Left kidney (tissue), 2 donors: Measurements from ENCODE around the gene SIPA1L3. TPM values are rescaled to one million over a fixed set of nuclear protein-coding genes. Genes with fewer than 3 reads are reported as not detected.

Experiments
- DNase-seq: peaks from one replicate; pipeline ENCODE4 v3.0.0-alpha.2; 2013
- polyA plus RNA-seq: library from polyadenylated mRNA; unstranded; fragments of 120-200 nt; gene quantifications from one replicate; pipeline ENCODE4 v1.2.1, GENCODE V29; 2013; ENCODE audit not compliant: insufficient read length

The SIPA1L3 gene
- polyA plus RNA-seq, 1 donor, result 27.7 TPM

DNA sequence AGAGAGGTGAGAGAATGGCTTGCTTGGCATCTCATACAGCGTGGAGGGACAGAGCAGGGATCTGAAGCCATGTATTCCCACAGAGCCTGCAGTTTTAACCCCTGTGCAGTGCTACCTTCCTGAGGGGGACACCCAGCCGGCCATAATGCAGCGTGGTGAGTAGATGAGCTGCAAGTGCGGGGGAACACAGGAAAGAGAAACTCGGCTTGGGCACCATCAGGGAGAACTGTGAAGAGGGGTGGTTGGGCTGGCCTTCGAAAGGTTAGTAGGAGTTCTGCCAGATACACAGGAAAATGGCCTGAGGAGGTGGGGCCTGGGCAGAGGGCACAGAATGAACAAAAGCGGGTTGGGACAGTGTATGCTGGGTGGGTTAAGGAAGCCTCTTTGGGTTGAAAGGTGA, 88.3 kb downstream of the SIPA1L3 start:
- DNase-seq, result no peak

DNA sequence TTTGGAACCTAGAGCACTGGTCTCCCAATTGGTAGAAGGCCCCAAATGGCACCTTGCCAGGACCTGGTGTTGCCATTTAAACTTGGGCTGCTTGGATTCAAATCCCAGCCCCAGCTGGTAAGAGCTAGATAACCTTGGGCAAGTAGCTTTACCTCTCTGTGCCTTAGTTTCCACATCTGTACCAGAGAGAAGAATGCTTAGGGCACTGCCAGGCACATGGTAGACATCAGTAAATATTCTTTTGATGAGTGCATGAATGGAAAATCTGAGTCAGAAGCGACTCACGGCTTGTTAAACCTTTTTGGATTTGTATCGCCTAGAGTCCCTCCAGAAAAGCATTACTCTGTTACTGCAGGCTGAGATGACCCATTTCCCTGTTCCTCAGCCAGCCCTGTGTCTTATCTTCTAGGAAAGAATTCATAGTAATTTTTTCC, 90.9 kb downstream of the SIPA1L3 start:
- no peak for DNase-seq

DNA sequence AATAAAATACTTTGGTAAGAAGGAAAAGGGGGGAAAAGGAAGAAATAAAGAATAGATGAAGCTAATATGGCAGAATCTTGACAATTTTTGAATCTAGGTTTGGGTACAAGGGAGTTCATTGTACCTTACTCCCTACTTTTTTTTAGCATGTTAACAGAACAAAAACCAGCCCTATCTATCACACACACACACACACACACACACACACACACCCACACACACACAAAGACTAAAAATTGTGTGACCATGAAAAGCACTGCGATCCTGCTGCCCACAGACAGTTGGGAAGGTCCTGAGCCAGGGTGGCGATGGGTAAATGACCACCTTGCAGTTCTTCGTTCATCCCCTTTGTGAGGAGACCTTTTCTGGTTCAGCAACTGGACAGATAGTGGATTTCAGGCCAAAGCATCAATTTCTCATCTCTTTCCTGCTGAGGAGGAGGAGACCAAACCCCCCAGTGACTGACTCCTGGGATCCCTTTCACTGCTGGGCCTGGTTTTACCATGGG, 91.8 kb downstream of the SIPA1L3 start:
- no peak for DNase-seq

DNA sequence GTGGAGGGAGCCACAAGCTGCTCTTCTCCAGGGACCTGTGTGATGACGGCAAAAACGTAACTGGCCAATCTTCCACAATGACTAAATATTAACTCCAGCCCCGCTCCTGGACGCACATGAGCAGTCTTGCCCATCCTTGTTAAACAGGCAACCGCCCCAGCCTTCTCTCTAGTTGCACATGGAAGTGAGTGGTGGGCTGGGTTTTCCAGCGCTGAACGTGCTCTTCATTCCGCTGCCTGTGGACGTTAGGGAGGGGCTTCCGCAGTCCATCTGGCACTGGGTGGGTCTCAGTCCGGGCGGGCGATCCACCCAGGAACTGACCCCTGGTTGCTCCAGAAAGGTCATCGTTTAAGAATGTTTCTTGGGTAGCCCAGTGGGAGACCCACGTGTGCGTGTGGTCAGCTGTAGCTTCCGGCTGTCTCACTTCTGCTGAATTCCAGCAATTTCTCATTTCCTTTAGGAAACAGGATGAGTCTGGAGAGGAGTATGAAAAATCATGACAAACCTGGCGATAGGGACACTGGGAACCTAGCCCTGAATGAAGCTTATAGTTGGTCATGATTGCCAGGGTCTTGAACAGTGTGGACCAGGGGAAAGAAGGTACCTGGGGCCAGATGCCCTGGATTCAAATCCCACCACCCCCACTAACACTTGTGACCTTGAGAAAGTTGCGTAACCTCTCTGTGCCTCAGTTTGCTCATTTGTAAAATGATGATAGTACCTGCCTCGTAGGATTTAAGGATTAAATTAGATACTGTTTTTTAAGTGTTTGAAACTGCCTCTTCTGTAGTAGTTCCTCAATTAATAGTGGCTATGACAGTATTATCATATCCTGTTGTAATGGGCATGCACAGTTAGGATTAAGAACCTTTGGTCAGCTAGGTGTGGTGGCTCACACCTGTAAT, 92.6 kb downstream of the SIPA1L3 start:
- DNase-seq, result peak; percentile 56

DNA sequence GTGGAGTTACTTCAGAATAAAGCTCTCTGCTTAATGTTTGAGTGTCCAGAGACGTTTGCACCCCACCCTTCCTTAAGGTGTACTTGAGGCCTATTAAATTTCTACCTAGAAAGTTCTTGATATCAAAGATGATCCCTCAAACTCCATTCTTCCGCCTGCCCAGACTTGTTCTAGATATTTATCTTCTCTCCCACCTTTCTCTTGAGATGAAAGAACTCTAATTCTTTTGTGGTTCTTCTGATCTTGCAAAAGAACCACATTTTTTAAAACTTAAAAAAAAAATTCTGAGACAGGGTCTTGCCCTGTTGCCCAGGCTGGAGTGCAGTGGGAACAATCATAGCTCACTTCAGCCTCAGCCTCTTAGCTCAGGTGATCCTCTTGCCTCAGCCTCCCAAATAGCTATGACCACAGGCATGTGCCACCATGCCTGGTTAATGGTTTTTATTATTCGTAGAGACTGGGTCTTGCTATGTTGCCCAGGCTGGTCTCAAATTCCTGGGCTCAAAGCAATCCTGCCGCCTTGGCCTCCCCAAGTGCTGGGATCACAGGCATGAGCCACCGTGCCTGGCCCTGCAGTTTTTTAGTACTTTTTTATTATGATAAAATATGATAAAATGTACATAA, 94.3 kb downstream of the SIPA1L3 start:
- no peak for DNase-seq

DNA sequence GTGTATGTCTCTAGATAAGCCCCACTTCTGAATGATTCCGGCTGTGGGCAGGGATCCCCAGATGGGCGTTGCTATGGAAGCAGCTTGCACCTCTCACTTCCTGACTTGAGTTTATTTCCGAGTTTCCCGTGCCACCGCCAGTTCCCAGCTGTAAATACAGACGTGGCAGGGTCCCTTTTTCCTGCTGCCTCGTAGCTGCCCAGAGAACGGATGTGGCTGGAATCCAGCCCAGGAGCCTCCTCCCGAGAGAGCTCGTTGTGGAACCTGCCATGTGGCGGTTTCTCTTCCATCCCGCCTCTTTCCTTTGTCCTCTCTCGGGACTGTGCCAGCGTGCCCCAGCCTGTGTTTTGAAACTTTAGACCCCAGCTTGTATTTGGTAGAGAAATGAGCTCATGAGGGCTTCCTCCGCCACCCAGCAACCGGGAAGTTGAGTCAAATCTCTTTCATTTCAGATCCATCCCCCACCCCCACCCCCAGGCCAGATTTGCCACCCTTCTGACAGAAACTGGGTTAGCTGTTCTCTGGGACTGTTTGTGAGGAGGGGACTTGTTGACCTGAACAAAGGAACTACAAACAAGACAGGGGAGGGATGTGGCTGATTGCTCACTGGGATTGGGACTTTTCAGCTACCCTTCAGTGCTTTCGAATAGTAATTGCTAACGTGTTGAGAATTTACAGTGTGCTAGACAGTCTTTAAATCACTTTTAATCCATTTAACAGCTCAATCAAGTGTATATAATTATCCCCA, 96.6 kb downstream of the SIPA1L3 start:
- peak; percentile 71 for DNase-seq

DNA sequence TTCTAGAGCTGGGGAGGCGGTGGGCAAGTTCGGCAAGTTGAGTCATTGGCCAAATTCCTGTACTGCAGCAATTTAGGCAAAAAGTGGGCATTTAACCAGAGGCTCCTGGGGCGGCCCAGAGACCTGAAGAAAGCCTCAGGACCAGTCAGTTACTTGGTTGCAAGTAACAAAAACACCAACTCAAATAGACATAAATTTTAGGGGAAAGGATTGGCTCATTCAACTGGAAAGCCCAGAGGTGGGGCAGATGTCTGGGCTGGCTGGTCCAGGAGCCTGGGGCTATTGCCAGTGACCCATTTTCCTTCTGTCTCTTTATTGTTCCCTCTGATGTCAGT, 97.1 kb downstream of the SIPA1L3 start:
- no peak for DNase-seq

DNA sequence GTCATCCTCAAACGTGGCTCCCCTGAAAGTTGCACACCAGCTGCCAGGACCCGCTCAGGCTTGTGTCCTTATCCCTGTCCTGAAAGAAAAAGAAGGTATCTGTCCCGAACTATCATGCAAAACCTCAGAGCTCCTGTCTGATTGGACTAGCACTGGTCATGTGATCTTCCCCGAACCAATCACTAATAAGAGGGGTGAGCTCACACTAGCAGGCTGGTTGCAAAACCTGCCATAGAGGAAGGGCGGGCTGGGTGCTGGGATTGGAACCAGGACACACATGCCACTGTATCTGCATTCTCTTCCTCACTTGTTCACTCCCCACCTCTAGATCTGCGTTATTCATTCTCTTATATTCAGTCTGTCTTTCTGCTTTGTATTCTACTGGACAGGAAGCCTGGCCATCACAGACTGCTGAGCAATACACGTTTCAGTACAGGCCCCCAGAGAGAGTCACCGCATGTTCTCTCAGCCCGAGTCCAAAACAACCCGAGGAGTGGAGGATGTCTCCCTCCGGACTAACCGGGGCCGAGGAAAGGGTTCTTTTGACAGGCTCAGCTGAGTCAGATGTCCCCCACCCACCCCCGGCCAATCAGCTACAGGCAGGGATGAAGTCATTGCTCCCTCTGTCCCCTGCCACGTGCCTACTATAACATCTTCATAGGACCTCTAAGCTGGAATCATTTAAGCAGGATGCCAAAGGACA, 97.7 kb downstream of the SIPA1L3 start:
- DNase-seq, result peak; percentile 94

DNA sequence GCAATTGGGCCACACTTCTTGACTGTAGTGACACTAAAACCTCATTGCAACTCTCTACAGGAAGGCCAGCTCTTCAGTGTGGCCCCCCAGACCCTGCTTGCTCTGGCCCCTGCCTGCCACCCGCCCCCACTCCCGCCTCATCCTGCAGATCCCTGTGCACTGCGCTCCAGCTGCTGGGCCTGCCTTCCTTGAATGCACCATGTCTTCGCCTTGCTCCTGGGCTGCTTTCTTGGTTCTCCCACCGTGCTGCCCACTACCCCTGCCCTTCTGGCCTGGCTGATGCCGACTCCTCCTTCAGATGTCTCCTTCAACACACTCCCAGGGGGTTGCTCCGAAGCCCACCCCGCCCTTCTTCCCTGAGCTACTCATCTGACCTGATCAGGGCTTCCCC, 98.2 kb downstream of the SIPA1L3 start:
- no peak for DNase-seq

DNA sequence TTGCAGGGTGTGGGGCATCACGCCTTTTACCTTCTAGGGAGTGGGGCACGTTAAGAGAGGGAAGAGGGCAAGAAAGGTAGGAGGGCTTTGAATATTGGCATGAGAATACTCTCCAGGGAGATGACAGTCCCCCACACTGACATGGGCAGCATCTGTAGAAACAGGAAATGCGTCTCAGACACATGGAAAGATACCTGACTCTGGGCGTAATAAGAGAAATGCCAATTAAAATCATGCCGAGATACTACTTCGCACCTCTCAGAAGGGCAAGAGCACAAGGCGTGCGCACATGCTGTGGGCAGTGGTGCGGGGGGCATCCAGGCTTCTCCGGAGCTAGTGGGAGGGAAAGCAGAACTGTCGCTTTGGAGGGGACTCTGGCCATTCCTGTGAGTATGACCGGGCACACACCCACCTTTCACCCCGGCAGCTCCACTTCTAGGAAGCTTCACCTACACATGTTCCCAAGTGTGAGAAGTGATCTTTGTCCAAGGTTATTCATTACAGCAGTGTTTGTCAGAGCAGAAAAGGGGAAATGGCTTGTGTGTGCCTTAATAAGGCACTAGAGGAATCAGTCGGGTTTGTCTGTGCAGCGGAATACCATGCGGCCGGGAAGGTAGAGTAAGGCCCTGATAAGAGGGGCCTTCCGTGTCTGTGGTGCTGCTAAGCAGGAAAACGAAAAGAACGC, 99.5 kb downstream of the SIPA1L3 start:
- DNase-seq, result no peak

DNA sequence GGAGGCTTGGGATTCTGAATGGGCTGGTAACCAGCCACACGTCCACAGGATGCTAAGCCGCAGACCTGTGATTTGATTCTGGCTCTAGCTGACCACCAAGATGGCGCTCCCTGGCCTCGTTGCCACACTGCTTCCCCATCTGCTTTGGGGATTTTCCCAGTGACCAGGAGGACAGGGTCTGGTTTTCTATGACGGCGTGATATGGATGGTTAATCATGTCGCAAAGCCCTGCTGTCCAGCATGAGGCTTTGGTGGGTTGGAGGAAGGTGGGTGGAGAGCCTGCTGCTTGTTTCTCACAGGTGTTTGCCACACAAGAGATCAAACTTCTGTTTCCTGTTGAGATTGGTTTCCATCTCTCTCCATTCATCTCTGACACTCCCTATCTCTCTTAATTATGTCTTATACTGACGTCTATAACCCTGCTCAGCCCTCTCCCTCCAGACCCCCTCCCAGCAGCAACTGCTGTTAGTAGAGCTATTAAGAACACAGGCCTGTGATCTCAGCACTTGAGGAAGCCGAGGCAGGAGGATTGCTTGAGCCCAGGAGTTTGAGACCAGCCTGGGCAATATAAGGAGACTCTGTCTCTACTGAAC, 102.7 kb downstream of the SIPA1L3 start:
- no peak for DNase-seq

DNA sequence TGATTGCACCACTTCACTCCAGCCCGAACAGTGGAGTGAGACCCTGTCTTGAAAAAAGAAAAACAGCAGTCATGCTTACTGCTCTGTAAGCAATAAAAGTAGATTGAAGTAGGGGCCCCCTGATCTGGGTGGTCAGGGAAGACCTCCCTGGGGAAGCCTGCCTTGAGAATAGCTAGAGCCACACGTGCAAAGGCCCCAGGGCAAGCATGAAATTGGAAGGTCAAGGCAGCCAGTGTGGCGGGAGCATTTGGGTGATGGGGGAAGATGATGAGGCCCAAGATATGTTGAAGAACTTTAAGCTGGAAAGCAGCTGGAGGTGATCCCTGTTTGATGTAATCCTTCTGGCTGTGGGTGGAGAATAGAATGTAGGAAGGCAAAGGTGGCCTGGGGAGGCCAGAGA, 104.4 kb downstream of the SIPA1L3 start:
- DNase-seq, result no peak

DNA sequence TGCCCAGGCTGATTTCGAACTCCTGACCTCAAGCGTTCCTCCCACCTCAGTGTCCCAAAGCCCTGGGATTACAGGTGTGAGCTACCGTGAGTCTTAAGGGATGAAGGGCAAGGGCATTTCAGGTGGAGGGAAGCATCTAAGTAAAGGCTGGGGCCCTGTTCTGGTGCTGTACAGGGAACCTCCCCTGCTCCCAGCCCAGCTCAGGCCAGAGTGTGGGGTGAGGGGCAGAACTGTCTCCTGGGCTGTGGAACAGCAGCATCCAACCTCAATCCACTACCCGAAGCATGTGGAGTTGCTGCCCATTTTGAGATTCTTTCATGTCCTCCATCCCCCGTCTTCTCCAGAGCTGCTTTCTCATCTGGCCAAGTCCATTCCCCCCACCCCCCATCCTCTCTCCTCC, 105.3 kb downstream of the SIPA1L3 start:
- DNase-seq, result no peak

DNA sequence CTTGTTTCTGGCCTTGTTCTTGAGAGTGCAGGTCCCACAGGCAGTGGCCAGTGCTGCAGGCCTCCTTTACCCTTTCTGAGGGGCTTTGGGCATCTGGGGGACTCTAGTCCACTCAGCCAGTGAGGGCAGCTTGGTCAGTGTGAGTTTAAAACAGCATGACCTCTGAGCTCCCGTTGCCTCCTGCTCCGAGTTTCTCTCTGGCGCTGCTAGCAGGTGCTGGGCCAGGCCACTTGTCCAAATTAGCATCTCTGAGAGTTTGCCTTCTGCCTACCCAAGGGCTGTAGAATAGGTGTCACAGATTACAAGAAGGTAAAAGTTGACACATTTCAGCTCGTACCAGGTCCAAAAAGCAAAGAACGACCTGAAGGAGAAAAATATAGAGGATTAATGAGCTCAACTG, 105.9 kb downstream of the SIPA1L3 start:
- no peak for DNase-seq

DNA sequence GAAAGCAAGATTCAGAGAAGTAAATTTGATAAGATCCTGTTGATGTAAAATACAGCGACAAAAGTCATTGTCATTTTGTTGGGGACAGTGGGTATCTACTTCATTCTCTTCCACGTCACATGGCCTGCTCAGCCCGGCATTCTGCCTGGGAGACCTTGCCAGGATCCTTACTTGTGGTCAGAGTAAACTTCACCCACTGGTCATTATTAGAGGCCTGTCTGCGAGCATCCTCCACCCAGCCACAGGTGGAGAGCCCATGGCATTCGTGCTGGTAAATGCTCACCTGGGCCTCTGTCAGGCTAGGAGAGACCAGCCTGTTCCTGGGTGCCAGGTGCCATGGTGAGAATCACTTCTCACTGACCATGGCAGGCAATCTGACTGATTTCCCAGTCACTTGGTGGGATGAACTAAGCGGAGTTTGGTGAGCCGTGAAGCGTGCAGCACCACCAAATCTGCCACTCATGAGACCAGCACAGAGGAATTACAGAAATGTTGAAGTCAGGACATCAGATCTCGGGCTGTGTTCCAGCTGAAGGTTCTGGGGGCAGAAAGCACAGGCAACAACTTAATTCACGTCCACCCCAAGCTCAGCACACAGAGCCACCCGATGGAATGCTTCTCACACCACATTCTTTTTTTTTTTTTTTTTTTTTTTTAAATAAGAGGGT, 107.0 kb downstream of the SIPA1L3 start:
- no peak for DNase-seq

DNA sequence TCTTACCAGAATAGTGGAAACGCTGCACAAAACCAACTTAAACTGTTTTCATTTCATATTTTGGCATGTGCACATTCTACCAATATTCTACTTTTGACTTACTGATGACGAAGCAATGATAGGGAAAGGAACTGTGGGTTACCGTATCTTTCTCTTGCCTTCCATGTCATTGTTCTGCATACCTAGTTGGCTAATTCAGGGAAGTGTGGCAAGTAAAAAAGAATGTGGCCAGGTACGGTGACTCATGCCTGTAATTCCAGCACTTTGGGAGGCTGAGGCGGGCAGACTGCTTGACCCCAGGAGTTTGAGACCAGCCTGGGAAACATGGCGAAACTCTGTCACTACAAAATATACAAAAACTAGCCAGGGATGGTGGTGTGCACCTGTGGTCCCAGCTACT, 108.2 kb downstream of the SIPA1L3 start:
- DNase-seq, result no peak

DNA sequence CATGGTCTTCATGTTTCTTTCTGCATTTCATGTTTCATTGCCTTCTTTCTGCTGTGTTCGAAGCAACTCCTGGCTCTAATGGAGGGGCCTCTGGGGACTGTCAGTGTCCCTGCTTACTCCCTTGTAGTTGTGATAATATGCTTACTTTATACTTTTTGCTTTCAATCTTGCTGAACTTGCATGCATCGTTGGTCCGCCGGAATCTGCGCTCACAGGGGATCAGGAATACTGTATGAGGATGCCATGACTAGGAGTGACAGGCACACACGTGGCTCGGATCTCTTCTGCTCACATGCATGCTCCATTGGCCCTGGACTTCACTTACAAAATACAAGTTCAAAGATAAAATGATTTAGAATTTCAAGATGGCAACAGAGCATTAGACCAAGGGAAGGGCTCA, 108.8 kb downstream of the SIPA1L3 start:
- DNase-seq, result peak; percentile 60

DNA sequence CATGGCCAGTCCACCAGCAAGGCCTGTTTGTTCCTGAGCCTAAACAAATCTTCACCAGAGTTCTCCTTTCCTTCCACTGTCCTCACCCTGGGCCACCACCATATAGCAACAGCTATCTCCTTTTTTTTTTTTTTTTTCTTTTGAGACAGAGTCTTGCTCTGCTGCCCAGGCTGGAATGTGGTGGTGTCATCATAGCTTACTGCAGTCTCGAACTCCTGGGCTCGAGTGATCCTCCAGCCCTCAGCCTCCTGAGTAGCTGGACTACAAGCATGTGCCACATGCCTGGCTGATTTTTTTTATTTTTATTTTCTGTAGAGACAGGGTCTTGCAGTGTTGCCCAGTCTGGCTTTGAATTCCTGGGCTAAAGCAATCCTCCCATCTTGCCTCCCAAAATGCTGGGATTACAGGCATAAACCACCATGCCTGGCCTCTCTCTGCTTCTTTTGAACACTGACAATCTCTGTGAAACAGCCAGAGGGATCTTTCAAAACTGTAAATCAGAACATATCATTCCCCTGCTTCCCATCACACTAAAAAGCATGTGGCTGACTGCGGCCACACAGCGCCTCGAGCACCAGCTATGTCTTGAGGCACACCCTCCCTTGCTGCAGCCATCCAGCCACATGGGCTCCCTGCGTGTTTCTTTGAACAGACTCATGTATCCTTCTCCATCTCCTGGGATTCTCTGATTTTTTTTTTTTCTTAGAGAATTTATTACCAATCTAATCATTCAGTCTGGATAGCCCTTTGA, 110.6 kb downstream of the SIPA1L3 start:
- no peak for DNase-seq

DNA sequence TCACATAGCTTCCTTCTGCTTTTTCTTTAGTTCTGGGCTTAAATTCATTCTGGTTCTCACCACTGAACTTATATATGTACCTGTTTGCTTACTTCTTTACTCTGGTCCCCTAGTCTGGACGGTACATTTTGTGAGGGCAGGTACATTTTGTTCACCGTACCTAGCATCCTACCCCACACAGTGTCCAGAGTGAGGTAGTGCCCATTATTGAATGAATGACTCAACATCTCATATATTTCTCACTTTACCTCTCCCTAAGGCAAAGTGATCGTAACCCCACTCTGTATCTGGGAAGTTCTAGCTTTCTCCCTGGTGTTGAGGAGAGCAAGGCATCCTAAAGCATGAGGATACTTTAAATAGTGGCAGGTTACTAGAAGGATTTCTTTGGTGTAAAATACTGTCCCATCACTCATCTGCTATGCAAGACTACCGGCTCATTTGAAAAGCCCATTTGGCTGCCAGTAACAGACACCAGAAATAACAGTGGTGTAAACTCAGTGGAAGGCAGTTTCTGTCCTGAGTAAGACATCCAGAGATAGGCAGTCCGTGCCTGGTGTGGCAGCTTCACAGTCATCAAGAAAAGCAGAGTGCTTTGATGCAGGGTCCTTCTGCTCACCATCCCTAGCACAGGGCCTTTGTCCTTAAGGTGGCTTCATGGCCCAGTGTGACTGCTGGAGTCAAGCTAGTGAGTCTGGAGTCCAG, 111.8 kb downstream of the SIPA1L3 start:
- DNase-seq, result no peak
